ENCODE measurements around the gene NCOA3.
"Not testable (repeated sequence)": the region's sequence is repeated elsewhere in the genome, so short reads cannot be mapped to it uniquely, and the experiment has no call there.

NCOA3 gene

DNA sequence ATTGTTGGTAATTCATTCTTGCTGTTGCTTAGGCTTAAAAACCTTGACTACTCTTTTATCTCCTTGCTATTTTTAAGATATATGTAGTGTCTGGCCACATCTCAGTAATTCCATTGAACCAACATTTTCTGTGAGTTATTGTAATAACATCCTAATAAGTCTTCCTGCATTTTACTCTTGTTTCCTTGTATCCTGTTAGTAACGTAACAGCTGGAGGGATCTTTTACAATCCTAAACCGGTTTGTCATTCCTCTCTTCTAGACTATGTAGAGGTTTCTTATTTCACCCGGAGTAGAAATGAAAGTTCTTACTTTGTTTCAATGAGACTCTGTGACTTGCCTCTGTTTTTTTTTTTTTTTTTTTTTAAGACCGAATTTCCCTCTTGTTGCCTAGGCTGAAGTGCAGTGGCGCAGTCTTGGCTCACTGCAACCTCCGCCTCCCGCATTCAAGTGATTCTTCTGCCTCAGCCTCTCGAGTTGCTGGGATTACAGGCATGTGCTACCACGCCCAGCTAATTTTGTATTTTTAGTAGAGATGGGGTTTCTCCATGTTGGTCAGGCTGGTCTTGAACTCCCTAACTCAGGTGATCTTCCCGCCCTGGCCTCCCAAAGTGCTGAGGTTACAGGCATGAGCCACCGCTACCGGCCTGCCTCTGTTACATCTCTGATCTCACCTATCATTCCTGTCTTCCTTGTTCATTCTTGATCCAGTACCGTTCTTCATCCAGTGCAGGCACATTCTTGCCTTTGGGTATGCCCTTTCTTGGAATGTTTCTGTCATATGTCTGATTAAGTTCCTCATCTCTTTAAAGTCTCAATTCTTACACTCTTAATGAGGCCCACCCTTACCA is 44.7 kb downstream of the NCOA3 start:
- DNase-seq (ENCODE audit: extremely low read depth, low read depth): no peak
- no peak for TF ChIP-seq CTCF (IDR thresholded peaks at IDR 0.05; ENCODE audit: low read depth, low read length)

DNA sequence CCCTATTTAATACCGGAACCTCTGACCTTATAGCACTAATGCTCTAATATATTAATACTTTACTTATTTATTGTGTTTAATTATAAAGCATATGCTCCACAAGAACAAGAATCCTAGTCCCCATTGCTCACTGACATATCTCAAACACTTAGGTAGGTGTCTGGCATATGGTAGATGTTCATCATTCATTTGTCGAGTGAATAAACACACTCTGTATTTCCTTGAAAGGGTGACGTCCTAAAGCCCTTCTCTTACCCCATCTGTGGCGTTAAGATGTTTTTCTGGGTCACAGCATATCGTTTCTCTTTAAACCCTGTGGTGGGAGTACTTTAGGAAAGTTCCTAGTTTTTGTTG is 45.3 kb downstream of the NCOA3 start:
- no peak for TF ChIP-seq CTCF (IDR thresholded peaks at IDR 0.05; ENCODE audit: low read depth, low read length)
- no peak for DNase-seq (ENCODE audit: extremely low read depth, low read depth)

DNA sequence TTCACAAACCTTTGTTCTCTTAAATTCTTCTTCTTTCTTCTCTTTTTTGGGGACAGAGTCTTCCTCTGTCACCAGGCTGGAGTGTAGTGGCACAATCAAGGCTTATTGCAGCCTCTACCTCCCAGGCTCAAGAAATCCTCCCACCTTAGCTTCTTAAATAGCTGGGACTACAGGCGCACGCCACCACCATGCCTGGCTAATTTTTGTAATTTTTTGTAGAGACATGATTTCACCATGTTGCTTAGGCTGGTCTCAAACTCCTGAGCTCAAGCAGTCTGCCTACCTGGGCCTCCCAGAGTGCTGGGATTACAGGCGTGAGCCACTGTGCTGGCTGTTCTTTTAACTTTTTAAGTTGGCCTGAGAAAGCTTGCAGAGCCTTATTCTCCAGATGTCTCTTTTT is 48.0 kb downstream of the NCOA3 start:
- TF ChIP-seq CTCF (IDR thresholded peaks at IDR 0.05; ENCODE audit: low read depth, low read length): no peak
- no peak for DNase-seq (ENCODE audit: extremely low read depth, low read depth)

DNA sequence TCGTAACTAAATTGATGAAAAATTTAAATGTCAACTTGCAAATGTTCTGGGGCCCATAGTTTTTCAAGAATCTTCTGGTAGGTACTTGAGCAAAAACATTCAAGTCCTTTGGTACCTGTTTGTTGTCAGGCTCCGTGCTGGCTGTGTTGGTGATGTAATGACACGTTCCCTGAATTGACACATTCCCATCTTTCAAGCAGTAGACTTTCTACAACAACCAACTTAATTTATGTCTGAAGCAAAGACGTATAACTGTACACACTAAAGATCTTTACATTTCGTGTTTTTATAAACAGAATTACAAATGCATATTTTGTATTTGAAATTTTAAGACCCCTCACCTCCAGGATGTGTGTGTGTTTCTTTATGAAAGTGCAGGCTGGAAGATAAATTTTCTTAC is 49.5 kb downstream of the NCOA3 start:
- DNase-seq (ENCODE audit: extremely low read depth, low read depth): no peak
- no peak for TF ChIP-seq CTCF (IDR thresholded peaks at IDR 0.05; ENCODE audit: low read depth, low read length)

DNA sequence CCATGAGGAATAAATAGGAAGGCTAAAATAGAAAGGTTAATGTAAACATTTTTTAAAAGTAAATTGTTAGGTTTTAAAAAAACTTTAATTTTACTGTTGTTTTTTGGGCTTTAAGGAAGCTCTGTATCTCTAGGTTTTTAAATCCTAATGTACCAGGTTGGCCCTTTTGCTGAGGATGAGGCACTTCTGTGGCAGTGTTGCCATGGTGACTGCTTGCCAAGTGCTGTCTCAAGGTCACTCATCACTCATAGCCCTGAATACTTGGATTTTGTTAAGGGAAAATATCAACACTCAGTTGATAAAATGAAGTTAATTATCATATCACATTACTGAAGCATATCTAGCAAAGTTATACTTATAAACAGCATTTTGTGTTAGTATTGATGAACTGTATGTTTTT is 50.2 kb downstream of the NCOA3 start:
- no peak for TF ChIP-seq CTCF (IDR thresholded peaks at IDR 0.05; ENCODE audit: low read depth, low read length)
- DNase-seq (ENCODE audit: extremely low read depth, low read depth): no peak

DNA sequence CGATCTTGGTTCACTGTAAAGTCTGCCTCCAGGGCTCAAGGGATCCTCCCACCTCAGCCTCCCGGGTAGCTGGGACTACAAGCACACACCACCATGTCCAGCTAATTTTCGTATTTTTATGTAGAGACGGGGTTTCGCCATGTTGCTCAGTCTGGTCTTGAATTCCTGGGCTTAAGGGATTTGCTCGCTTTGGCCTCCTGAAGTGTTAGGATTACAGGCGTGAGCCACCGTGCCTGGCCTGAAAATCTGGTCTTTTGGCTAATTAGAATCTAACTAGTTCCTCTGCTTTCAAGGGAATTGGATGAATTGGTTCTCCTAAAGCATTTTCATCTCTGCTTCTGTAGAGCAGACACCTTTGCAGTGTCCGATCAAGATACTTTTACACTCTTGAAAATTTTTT is 51.3 kb downstream of the NCOA3 start:
- DNase-seq (ENCODE audit: extremely low read depth, low read depth): no peak
- TF ChIP-seq CTCF (IDR thresholded peaks at IDR 0.05; ENCODE audit: low read depth, low read length): no peak

GRCh38 chr20:47553594-47554235 is 52.0 kb downstream of the NCOA3 start:
- not testable (repeated sequence) for DNase-seq (ENCODE audit: extremely low read depth, low read depth)

DNA sequence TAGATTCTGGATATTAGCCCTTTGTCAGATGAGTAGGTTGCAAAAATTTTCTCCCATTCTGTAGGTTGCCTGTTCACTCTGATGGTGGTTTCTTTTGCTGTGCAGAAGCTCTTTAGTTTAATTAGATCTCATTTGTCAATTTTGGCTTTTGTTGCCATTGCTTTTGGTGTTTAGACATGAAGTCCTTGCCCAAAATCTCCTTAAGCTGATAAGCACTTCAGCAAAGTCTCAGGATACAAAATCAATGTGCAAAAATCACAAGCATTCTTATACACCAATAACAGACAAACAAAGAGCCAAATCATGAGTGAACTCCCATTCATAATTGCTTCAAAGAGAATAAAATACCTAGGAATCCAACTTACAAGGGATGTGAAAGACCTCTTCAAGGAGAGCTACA is 52.6 kb downstream of the NCOA3 start:
- DNase-seq (ENCODE audit: extremely low read depth, low read depth): not testable (repeated sequence)

Measured in AG09319 (cell line).